H1 (cell line): ENCODE results near the gene CDT1. TPM values are rescaled to one million over a fixed set of nuclear protein-coding genes. Genes with fewer than 3 reads are reported as not detected.

Experiments
- BRCA1 ChIP-seq: IDR thresholded peaks from 2 replicates; pipeline ENCODE4 v1.6.1; 2012; ENCODE audit warnings: low read depth, low read length, improper control_type of control experiment
- HDAC2 ChIP-seq, 2 experiments: fragments of 300-600 bp in 1 of 2; sonication (generic) in 1 of 2; IDR thresholded peaks; 2 replicates each; pipeline ENCODE4 v1.6.1; 2011 to 2012; ENCODE audit warnings: low read depth in 2 of 2, low read length in 2 of 2, mild to moderate bottlenecking in 2 of 2, moderate library complexity in 2 of 2, borderline replicate concordance in 1 of 2, inconsistent platforms in 1 of 2
- KDM5A ChIP-seq: fragments of 200-600 bp; IDR thresholded peaks from 2 replicates; pipeline ENCODE4 v1.7.1; 2012; ENCODE audit warnings: mild to moderate bottlenecking, low read length, inconsistent platforms, mixed read lengths
- SIRT6 ChIP-seq: IDR thresholded peaks from one replicate; pipeline ENCODE4 v1.7.1; 2012; ENCODE audit warnings: low read length, inconsistent platforms
- SUZ12 ChIP-seq: fragments of 200-600 bp; sonication (generic); IDR thresholded peaks from 2 replicates; pipeline ENCODE4 v1.6.1; 2012; ENCODE audit warnings: mild to moderate bottlenecking, inconsistent platforms, low read length, moderate library complexity, mixed read lengths
- TAF7 ChIP-seq: optimal IDR thresholded peaks from 2 replicates; pipeline ENCODE3; 2011; ENCODE audit warnings: low read depth, mild to moderate bottlenecking, inconsistent platforms, low read length, moderate library complexity, borderline replicate concordance
- TCF12 ChIP-seq: IDR thresholded peaks from 2 replicates; pipeline ENCODE4 v1.6.1; 2011; ENCODE audit warnings: low read depth, mild to moderate bottlenecking, low read length
- polyA plus RNA-seq, 7 experiments: library from polyadenylated mRNA; depleted of rRNA in 3 of 7; stranded (reverse) in 5 of 7; unstranded in 2 of 7; fragments of >200 nt in 5 of 7; fragments of 200-250 nt in 2 of 7; gene quantifications; 1 replicate in 5 of 7; 2 replicates in 1 of 7; 4 replicates in 1 of 7; pipeline versions ENCODE4 v1.2.1 to v1.2.3, GENCODE V29; 2011 to 2013; ENCODE audit warnings: missing spikeins in 2 of 7, mixed read lengths in 2 of 7
- total RNA-seq: library from RNA; stranded (reverse); fragmentation: NEBNext Ultra II Directional; extraction: Animal tissue kit (Norgen Biotek cat#: 25700); gene quantifications from 2 replicates; pipeline ENCODE4 v1.2.1, GENCODE V29; 2021
- TF ChIP-seq, protein P1 (sequence below): fragments of 300-600 bp; sonication (generic); IDR thresholded peaks from 2 replicates; pipeline ENCODE4 v1.7.1; 2012; ENCODE audit warnings: low read length, moderate library complexity, mild to moderate bottlenecking, inconsistent platforms; ENCODE audit not compliant: insufficient replicate concordance
- TF ChIP-seq, protein P2 (sequence below): IDR thresholded peaks from 2 replicates; pipeline ENCODE4 v1.6.1; 2011; ENCODE audit warnings: low read length, improper control_type of control experiment

Gene CDT1
- total and polyA plus RNA-seq, 2 of the 8 experiments (the other 6 are each of a cell fraction or from before 2014, with no cell fraction given), result 76.7 to 95.4 TPM

DNA sequence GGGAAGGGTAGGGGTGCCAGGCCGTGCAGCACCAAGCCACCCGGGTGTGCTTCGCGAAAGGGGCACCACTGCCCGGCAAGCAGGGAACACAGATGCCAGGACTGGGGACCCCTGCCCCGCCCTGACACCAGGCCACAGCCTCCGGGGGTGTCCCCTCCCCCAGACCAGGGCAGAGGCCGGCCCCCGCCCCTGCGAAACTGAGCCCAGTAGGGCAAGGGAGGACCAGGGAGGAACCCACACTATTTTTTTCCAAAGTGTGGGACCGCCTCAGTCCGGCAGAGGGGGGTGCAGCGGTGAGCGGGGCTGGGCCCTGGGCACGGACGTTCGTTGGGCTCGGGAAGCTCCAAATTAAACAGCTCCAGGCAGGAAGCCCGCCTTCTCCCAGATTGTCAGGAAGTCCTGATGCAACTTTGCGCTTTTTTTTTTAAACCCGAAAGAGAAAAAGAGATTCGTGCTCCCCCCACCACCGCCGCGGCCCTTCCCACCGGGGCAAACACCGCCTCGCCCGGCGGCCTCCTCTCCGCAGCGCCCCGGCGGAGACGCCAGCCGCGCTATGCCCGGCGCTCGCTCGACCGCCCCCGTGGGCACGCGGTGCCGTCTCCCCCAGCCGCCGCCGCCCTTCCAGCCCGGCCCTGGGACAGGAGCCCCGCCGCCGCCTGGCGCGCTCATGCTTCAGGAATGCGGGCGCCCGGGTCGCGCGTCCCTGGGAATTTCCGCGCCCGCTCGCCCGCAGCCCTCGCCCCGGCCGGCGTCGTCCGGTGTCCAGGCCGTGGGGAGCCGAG is 19.3 kb upstream of the CDT1 start (continued):
- TF ChIP-seq, protein P1, sequence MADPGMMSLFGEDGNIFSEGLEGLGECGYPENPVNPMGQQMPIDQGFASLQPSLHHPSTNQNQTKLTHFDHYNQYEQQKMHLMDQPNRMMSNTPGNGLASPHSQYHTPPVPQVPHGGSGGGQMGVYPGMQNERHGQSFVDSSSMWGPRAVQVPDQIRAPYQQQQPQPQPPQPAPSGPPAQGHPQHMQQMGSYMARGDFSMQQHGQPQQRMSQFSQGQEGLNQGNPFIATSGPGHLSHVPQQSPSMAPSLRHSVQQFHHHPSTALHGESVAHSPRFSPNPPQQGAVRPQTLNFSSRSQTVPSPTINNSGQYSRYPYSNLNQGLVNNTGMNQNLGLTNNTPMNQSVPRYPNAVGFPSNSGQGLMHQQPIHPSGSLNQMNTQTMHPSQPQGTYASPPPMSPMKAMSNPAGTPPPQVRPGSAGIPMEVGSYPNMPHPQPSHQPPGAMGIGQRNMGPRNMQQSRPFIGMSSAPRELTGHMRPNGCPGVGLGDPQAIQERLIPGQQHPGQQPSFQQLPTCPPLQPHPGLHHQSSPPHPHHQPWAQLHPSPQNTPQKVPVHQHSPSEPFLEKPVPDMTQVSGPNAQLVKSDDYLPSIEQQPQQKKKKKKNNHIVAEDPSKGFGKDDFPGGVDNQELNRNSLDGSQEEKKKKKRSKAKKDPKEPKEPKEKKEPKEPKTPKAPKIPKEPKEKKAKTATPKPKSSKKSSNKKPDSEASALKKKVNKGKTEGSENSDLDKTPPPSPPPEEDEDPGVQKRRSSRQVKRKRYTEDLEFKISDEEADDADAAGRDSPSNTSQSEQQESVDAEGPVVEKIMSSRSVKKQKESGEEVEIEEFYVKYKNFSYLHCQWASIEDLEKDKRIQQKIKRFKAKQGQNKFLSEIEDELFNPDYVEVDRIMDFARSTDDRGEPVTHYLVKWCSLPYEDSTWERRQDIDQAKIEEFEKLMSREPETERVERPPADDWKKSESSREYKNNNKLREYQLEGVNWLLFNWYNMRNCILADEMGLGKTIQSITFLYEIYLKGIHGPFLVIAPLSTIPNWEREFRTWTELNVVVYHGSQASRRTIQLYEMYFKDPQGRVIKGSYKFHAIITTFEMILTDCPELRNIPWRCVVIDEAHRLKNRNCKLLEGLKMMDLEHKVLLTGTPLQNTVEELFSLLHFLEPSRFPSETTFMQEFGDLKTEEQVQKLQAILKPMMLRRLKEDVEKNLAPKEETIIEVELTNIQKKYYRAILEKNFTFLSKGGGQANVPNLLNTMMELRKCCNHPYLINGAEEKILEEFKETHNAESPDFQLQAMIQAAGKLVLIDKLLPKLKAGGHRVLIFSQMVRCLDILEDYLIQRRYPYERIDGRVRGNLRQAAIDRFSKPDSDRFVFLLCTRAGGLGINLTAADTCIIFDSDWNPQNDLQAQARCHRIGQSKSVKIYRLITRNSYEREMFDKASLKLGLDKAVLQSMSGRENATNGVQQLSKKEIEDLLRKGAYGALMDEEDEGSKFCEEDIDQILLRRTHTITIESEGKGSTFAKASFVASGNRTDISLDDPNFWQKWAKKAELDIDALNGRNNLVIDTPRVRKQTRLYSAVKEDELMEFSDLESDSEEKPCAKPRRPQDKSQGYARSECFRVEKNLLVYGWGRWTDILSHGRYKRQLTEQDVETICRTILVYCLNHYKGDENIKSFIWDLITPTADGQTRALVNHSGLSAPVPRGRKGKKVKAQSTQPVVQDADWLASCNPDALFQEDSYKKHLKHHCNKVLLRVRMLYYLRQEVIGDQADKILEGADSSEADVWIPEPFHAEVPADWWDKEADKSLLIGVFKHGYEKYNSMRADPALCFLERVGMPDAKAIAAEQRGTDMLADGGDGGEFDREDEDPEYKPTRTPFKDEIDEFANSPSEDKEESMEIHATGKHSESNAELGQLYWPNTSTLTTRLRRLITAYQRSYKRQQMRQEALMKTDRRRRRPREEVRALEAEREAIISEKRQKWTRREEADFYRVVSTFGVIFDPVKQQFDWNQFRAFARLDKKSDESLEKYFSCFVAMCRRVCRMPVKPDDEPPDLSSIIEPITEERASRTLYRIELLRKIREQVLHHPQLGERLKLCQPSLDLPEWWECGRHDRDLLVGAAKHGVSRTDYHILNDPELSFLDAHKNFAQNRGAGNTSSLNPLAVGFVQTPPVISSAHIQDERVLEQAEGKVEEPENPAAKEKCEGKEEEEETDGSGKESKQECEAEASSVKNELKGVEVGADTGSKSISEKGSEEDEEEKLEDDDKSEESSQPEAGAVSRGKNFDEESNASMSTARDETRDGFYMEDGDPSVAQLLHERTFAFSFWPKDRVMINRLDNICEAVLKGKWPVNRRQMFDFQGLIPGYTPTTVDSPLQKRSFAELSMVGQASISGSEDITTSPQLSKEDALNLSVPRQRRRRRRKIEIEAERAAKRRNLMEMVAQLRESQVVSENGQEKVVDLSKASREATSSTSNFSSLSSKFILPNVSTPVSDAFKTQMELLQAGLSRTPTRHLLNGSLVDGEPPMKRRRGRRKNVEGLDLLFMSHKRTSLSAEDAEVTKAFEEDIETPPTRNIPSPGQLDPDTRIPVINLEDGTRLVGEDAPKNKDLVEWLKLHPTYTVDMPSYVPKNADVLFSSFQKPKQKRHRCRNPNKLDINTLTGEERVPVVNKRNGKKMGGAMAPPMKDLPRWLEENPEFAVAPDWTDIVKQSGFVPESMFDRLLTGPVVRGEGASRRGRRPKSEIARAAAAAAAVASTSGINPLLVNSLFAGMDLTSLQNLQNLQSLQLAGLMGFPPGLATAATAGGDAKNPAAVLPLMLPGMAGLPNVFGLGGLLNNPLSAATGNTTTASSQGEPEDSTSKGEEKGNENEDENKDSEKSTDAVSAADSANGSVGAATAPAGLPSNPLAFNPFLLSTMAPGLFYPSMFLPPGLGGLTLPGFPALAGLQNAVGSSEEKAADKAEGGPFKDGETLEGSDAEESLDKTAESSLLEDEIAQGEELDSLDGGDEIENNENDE, result no peak
- no peak for TF ChIP-seq SUZ12
- no peak for TF ChIP-seq KDM5A
- TF ChIP-seq TAF7, result no peak
- TF ChIP-seq SIRT6, result no peak
- TF ChIP-seq HDAC2 (IDR thresholded peaks at IDR 0.05; ENCODE audit: borderline replicate concordance in 1 of 2, low read depth in 2 of 2, low read length in 2 of 2), result no peak
- no peak for TF ChIP-seq BRCA1
- TF ChIP-seq TCF12, result no peak
- TF ChIP-seq, protein P2, sequence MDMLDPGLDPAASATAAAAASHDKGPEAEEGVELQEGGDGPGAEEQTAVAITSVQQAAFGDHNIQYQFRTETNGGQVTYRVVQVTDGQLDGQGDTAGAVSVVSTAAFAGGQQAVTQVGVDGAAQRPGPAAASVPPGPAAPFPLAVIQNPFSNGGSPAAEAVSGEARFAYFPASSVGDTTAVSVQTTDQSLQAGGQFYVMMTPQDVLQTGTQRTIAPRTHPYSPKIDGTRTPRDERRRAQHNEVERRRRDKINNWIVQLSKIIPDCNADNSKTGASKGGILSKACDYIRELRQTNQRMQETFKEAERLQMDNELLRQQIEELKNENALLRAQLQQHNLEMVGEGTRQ, result no peak
